NCI-H2227 treated with DMSO at 0.1 percent for 48 hours (cell line): ENCODE results near the gene MARK3.

ENCODE experiments used
- DNase-seq: peaks from one replicate; lab custom pipeline; 2025; lab: John Stamatoyannopoulos, UW

The MARK3 gene

DNA sequence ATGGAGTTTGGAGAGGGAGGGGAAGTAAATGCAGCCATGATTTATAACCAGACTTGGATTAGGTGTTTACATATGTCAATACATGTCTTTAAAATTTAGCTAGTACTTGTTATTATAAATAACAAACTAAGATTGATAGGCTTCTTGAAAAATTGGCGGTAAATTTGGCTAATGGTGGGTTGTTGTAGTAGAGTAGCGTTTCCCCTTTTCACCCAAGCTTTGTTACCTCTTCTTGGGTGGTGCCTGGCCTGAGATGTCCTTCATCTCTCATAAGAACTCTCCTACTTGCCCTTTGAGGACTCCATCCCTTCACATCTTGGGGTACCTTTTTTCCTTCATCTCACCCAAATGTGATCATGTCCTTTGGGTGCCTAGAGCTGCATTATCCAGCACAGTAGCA, 11.2 kb downstream of the MARK3 start:
- no peak for DNase-seq

DNA sequence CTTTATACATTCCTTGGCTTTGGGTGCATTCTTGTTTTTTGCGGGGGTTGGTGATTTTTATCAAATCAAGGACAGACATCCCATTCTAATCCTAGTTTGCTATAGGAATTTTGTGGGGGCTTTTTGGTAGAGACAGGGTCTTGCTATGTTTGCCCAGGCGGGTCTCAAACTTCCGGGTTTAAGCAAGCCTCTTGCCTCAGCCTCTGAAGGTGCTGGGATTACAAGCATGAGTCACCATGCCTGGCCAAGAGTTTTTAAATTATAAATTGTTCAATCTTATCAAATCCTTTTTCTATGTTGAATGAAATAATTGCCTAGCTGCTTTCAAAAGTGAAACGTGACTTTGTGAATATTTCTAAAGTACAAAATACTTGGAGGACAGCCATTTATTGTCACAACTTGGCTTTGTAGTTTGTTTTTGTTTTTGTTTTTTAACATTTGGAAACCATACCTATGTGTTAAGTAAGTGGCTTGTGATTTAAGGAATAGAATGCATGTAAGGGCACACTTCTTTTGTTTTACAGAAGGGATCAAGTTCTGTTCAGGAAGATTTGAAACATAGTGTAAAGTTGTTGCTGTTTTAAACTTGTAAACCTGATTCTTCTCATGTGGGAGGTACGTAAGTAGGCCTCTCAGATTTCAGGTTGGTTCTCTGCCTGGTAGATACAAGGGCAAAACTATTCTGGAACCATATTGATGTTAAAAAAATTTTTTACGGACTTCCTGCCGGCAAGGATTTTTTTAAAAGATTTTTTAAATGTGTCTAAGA, 13.4 kb downstream of the MARK3 start:
- no peak for DNase-seq

DNA sequence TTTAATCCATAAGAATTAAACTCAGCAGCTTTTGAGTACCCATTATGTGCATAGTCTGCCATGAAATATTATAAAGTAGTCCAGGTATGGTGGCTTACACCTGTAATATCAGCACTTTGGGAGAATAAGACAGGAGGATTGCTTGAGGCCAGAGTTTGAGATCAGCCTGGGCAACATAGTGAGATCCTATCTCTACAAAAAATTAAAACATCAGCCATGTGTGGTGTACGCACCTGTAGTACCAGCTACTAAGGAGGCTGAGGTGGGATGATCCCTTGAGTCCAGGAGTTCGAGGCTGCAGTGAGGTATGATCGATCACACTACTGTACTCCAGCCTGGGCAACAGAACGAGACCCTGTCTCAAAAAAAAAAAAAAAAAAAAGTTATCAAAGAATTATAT, 15.3 kb downstream of the MARK3 start:
- no peak for DNase-seq

- DNase-seq, result no peak
These were observed 16.3 kb downstream of the MARK3 start for GRCh38 chr14:103401223-103402214.

DNA sequence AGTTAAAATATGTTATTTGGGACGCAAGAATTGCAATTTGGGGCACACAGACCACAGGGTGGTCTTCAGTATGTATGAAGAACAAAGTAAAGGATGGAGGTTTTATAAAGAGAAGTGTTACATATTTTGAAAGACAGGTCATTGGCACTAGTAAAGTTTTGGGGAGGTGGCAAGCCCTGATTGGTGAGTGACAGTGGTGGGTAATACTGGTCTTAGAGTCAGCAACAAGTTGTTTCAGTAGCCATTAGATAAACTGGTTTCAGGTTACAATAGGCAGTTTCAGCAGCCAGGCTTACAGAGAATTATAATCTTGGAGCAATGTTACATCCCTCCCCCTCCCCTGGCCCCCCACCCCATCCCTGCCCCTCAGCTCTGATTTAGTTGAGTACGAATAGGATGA, 17.5 kb downstream of the MARK3 start:
- DNase-seq, result no peak

- no peak for DNase-seq
These were observed 19.1 kb downstream of the MARK3 start for GRCh38 chr14:103404032-103404918.

DNA sequence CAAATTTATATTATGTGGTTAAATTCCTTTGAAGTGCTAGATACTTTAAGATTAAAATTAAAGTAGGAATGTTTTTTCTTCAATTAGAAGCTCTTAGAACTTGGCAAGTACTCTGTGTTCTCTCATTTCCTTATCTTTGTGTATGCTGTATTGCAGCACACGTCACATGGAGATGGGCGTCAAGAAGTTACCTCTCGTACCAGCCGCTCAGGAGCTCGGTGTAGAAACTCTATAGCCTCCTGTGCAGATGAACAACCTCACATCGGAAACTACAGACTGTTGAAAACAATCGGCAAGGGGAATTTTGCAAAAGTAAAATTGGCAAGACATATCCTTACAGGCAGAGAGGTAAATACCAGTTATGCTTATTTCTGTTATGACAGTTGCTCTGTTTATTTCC, 19.7 kb downstream of the MARK3 start:
- DNase-seq, result no peak

DNA sequence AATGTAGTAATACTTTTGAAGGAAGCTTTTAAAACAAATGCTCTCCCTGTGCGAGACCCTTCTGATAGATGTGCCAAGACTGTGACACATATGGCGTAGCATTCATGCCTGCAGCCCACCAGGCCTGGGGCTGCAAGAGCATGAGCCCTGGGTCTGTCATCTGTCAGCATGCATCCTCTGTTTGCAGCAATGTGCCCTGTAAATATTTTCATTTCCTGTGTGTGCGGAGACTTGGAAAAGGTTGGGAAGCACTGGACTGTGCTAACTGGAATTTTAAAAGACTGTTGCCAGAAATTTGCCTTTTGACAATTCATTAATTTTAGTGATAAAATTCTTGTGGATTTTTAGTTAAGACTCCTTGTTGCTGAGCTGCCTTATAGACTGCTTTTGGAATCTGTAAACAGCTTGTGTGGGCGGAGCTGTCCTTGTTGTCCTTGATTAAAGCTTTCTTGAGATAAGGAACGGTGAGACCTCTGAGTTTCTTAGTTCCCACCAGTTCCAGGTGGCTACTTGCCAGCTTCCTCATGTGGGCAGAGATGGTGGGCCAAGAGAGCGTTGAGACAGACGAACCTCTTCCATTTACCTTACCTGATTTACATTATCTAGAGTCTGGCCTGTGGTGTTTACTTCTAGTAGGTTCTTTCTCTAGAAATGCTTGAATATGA, 23.4 kb downstream of the MARK3 start:
- no peak for DNase-seq

- no peak for DNase-seq
These were observed 31.7 kb downstream of the MARK3 start for GRCh38 chr14:103416916-103417315.

DNA sequence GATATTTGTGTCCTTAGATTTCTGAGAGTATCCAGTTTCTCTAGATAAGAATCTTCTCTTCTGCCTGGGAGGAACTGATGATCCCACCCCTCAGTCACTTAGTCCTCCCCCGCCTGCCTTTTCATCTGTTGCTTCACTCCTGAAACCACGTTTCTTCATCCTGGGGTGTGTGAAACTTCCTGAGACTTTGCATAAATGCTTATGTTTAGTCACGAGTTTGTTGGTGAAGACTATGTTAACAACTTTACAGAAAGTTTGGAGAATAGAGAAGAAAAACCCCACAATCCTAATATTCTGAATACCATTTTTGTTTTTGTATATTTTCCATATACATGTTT, 33.2 kb downstream of the MARK3 start:
- DNase-seq, result no peak

GRCh38 chr14:103421556-103421955, 36.3 kb downstream of the MARK3 start:
- DNase-seq, result no peak

DNA sequence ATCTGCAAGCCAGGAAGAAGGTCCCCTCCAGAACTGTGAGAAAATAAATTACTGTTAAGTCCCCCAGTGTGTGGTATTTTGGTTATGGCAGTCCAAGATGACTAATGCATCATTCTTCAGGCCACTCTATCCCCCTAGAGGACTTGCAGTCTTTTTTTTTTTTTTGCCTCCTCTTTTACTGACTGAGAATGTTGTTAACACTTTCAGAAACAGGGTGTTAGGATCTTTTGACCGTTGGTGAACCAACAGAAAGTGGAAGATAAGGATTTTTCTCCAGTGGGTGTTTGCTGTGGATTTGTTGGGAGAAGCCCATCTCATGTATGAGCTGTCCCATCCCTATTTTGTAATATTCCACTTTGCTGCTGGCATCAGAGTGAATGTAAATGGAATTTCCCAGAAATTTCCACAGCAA, 37.8 kb downstream of the MARK3 start:
- DNase-seq, result no peak

DNA sequence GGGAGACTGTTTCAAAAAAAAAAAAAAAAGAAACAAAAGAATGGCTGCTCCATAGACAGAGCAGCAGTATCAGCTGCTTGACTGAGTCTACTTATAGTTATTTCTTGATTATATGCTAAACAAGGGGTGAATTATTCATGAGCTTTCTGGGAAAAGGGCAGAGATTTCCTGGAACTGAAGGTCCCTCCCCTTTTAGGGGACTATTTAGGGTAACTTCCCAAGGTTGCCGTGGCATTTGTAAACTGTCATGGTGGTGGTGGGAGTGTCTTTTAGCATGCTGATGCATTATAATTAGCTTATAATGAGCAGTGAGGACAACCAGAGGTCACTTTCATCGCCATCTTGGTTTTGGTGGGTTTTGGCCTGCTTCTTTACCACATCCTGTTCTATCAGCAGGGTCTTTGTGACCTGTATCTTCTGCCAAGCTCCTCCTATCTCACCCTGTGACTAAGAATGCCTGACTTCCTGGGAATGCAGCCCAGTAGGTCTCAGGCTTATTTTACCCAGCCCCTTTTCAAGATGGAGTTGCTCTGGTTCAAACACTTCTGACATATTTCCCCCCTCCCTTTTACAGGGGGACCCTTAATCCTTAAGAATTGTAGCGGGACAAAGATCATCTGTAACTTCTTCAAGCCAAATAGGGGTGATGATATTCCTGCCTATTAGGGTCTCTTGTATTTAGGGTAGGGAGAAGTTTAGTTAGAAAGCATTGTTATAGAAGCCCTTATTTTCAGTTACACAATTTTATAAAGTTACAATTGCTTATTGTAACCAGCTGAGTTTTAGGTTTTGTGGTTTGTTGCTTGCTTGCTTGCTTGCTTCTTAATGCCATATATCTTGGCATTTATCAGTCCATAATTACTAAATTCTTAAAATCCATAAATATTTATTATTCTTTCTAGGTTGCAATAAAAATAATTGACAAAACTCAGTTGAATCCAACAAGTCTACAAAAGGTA, 42.5 kb downstream of the MARK3 start:
- no peak for DNase-seq

DNA sequence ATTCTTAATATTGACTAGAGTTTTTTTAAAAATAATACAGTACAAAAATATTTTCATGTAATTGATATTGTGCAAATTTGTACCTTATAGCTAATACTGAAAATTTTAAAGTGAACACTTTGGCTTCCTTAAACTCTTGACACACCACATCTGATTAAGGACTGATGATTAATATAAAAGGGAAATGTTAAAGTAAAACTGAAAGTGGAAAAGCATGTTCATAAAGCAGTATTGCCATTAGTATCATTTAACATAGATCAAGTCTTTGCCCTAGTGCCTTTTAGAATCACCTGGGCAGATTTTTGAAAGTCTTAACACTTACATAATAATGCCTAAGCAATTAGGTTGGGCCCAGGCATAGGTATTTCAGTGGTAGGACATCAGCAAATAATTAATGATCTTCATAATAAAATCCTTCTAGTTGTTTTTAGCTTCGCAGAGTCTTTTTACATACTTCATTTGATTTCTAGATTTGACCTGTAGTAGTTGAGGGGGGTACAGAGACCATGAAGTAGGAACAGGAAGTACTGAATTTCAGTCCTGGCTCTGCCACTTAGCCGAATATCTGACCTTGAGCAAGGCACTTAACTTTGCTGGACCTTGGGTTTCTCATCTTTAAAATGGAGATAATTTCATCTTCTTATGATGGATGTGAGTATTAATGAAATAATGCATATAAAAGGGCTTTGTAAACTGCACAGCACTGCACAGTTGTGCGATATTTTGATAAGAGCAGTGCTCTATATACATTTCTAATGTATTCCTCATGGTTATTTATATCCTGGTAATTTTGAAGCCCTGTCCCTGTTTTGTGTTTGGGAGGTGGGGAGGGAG, 43.7 kb downstream of the MARK3 start:
- DNase-seq, result no peak

DNA sequence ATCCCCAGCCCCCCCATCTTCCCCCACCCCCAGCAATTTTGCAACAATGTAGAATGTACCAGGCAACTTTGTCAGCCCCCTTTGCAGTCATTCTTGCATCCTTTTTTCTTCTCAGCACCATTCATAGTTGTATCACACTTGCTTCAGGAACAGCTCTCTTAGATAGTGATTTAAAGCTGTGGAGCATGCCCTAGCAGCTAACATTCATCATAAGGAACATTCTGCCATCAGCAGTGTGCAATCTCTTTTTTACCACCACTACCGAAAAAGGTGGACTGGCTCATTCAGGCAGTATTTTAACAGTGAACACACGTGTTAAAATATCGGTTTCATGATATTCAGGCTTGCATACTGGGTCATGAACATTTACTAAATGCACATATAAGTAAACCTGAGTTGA, 45.1 kb downstream of the MARK3 start:
- DNase-seq, result no peak

DNA sequence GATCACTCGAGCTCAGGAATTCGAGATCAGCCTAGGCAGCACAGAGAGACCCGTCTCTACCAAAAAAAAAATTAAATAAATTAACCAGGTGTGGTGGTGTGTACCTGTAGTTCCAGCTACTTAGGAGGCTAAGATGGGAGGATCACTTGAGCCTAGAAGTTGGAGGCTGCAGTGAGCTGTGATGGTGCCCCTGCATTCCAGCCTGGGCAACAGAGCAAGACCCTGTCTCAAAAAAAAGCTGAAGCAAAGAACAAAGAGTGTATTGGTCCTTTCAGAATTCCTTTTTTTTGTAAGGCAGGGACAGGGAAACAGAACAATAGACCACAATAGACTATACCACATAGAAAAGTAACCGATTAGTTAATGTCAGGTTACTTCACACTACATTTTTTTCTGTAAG, 47.4 kb downstream of the MARK3 start:
- DNase-seq, result no peak

GRCh38 chr14:103433916-103434563, 48.8 kb downstream of the MARK3 start:
- no peak for DNase-seq

DNA sequence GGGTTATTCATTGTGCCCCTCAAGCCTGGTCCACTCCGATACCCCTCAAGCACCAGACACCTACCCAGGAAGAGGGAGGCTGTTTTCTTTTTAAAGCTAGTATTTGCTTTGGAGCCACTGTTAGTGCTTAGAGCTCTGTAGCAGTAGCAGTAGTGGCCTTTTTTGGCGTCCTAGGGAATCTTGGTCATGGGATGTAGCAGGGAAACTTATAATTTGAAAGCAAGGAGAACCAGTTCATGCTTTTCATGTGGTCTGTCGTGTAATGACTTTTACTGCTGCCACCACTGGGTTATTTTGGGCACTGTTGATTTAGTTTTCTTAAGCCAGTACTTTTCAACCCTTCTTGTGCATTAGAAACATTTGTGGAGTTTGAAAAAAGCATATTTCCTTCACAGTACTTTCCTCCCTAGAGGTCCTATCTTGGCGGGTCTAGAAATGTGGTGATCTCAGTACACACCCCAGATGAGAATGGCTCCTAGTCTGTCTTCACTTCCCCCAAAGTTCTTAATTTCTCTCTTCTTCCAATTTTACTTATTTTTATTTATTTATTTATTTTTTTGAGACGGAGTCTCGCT, 49.7 kb downstream of the MARK3 start:
- no peak for DNase-seq

GRCh38 chr14:103436533-103436932, 51.3 kb downstream of the MARK3 start:
- DNase-seq, result no peak
